GM18502 (cell line): ENCODE measurements around the gene PIGB.
"Not testable (repeated sequence)": the region's sequence is repeated elsewhere in the genome, so short reads cannot be mapped to it uniquely, and the experiment has no call there.

ENCODE experiments used
- ATAC-seq: cut with Tn5 transposase; IDR thresholded peaks from one replicate; pipeline ENCODE4 v1.9.1; 2021; ENCODE audit warnings: mild to moderate bottlenecking; ENCODE audit not compliant: unreplicated experiment, poor library complexity

Gene PIGB

GRCh38 chr15:55366981-55367380, 48.0 kb downstream of the PIGB start:
- ATAC-seq: no peak

GRCh38 chr15:55372701-55373440, 53.8 kb downstream of the PIGB start:
- peak; percentile 49 for ATAC-seq

- ATAC-seq: no peak
Measured at GRCh38 chr15:55379095-55379494, 60.1 kb downstream of the PIGB start.

GRCh38 chr15:55381595-55381994, 62.6 kb downstream of the PIGB start:
- ATAC-seq: no peak

GRCh38 chr15:55383687-55384086, 64.7 kb downstream of the PIGB start:
- ATAC-seq: no peak

GRCh38 chr15:55387027-55387426, 68.0 kb downstream of the PIGB start:
- no peak for ATAC-seq

- no peak for ATAC-seq
Measured at GRCh38 chr15:55389264-55389607, 70.2 kb downstream of the PIGB start.

- ATAC-seq: no peak
Measured at GRCh38 chr15:55394694-55395093, 75.7 kb downstream of the PIGB start.

- ATAC-seq: no peak
Measured at GRCh38 chr15:55398243-55398642, 79.2 kb downstream of the PIGB start.

- ATAC-seq: not testable (repeated sequence)
Measured at GRCh38 chr15:55400050-55400449, 81.0 kb downstream of the PIGB start.

GRCh38 chr15:55401786-55402246, 82.8 kb downstream of the PIGB start:
- no peak for ATAC-seq

GRCh38 chr15:55402707-55403106, 83.7 kb downstream of the PIGB start:
- ATAC-seq: peak; percentile 45

- no peak for ATAC-seq
Measured at GRCh38 chr15:55403531-55403930, 84.5 kb downstream of the PIGB start.
